SK-N-SH treated with all-trans-retinoic acid at 6 μM for 48 hours (cell line): ENCODE results near the gene SRRM3.

ENCODE experiments used
- BACH2 ChIP-seq: fragments of 250-450 bp; sonication (Bioruptor Pico); IDR thresholded peaks from 2 replicates; pipeline ENCODE4 v1.9.0; 2021; ENCODE audit warnings: mild to moderate bottlenecking, borderline replicate concordance
- CREB5 ChIP-seq: fragments of 250-450 bp; sonication (Bioruptor Pico); IDR thresholded peaks from 2 replicates; pipeline ENCODE4 v1.5.1; 2020; ENCODE audit warnings: low read depth, mild to moderate bottlenecking, moderate library complexity
- CSDC2 ChIP-seq: fragments of 250-450 bp; sonication (Bioruptor Pico); IDR thresholded peaks from 2 replicates; pipeline ENCODE4 v1.5.0; 2020; ENCODE audit warnings: mild to moderate bottlenecking, moderate library complexity
- ESRRG ChIP-seq: fragments of 250-450 bp; sonication (Bioruptor Pico); IDR thresholded peaks from 2 replicates; pipeline ENCODE4 v1.6.1; 2021; ENCODE audit warnings: mild to moderate bottlenecking
- GLIS3 ChIP-seq: fragments of 250-450 bp; sonication (Bioruptor Pico); IDR thresholded peaks from 2 replicates; pipeline ENCODE4 v1.5.0; 2020; ENCODE audit warnings: mild to moderate bottlenecking, moderate library complexity
- ISL1 ChIP-seq: fragments of 250-450 bp; sonication (Bioruptor Pico); IDR thresholded peaks from 2 replicates; pipeline ENCODE4 v2.1.2; 2022; ENCODE audit warnings: mild to moderate bottlenecking, moderate library complexity
- OSR1 ChIP-seq: fragments of 250-450 bp; sonication (Bioruptor Pico); IDR thresholded peaks from 2 replicates; pipeline ENCODE4 v1.8.0; 2022; ENCODE audit warnings: moderate library complexity, mild to moderate bottlenecking, inconsistent platforms
- PATZ1 ChIP-seq: fragments of 250-450 bp; sonication (Bioruptor Pico); IDR thresholded peaks from 2 replicates; pipeline ENCODE4 v1.8.0; 2020; ENCODE audit warnings: mild to moderate bottlenecking, moderate library complexity, borderline replicate concordance
- PPARA ChIP-seq: fragments of 250-450 bp; sonication (Bioruptor Pico); IDR thresholded peaks from 2 replicates; pipeline ENCODE4 v1.5.0; 2020; ENCODE audit warnings: mild to moderate bottlenecking, borderline replicate concordance
- RARB ChIP-seq: fragments of 250-450 bp; sonication (Bioruptor Pico); IDR thresholded peaks from 2 replicates; pipeline ENCODE4 v1.8.0; 2021; ENCODE audit warnings: mild to moderate bottlenecking, moderate library complexity
- ZFP3 ChIP-seq: fragments of 250-450 bp; sonication (Bioruptor Pico); IDR thresholded peaks from 2 replicates; pipeline ENCODE4 v1.5.0; 2020; ENCODE audit warnings: mild to moderate bottlenecking, moderate library complexity
- ZNF70 ChIP-seq: fragments of 450-650 bp; formaldehyde crosslinking; IDR thresholded peaks from 2 replicates; pipeline ENCODE4 v1.5.0; 2020; ENCODE audit warnings: mild to moderate bottlenecking, moderate library complexity

DNA sequence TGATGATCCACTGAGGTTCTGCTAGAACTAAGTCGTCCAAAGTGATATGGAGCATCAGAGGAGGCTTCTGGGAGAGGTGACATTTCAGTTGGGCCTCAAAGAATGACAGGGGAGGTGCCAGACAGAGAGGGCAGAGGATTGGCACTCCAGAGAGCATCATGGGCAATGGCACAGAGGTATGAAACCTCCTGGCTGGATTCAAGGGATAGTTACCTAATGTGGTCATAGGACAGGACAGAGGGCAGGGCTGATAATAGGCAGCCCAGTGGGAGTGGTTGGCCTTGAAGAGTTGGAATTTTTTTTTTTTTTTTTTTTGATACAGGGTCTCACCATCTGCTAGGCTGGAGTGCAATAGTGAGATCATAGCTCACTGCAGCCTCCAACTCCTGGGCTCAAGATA lies 7.6 kb downstream of the SRRM3 start:
- TF ChIP-seq RARB (CRISPR knock-in tag) (no peak), ISL1 (no peak), GLIS3 (CRISPR knock-in tag) (no peak), BACH2 (CRISPR knock-in tag) (no peak), ZNF70 (CRISPR knock-in tag) (no peak), PPARA (CRISPR knock-in tag) (no peak), OSR1 (CRISPR knock-in tag) (no peak), CSDC2 (CRISPR knock-in tag) (no peak), ESRRG (CRISPR knock-in tag) (no peak), PATZ1 (CRISPR knock-in tag) (no peak), CREB5 (CRISPR knock-in tag) (no peak), ZFP3 (CRISPR knock-in tag) (no peak)
